ENCODE measurements around the gene CHL1. TPM values are rescaled to one million over a fixed set of nuclear protein-coding genes. Genes with fewer than 3 reads are reported as not detected.
A peak's percentile ranks its signal among the peaks of the same experiment; 100 is the strongest.

Gene CHL1
- total RNA-seq, 3 donors from 2014 or later, result 9.1 to 48.8 (median 9.3) TPM

DNA sequence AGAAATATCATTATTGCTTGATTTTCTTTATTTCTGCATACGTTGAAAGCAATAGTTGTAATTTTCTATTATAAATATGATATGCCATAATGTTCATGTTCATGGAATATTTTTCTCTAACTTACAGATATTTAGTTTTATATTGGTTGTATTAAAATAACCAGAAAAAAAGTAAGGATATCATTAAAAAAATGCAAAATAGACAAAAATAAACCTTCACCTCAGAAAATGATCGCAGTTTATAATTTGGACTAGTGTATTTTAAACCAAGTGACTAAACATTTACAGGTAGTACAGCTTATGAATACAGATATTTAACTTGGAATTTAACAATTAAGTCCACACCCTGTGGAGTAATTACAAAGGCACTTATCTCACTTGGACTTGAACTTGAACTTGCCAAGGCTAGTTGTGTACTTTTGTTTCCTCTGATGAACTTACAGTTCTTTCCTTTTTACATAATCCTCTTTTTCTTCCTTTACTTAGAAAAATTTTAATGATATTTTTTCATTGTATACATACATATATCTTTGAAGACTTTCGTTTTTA lies 156.7 kb downstream of the CHL1 start:
- H3K4me1 ChIP-seq (ENCODE audit: low read depth), result no peaks in the 10 kb centered on the region
- intact Hi-C loops (cut with DNase I, micrococcal nuclease), result no loop called here
- no peak for ATAC-seq

DNA sequence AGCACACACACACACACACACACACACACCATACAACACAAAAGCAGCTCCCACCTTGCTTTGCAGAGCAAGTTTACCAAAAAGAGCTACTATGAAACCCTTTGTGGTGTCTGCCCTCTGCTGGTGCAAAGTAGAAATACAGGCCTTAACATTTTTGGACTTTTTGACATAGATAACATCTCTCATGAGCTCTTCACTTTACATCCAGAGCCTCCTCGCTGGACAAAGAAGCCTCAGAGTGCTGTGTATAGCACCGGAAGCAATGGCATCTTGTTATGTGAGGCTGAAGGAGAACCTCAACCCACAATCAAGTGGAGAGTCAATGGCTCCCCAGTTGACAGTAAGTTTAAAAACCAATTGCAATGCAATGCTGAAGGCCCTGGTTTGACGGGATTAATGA lies 157.9 kb downstream of the CHL1 start:
- no peak overlapping the region for H3K4me3 ChIP-seq
- H3K36me3 ChIP-seq (ENCODE audit: low read depth), result no peaks in the 10 kb centered on the region
- peak; percentile 45 for ATAC-seq
- TF ChIP-seq, protein P1, sequence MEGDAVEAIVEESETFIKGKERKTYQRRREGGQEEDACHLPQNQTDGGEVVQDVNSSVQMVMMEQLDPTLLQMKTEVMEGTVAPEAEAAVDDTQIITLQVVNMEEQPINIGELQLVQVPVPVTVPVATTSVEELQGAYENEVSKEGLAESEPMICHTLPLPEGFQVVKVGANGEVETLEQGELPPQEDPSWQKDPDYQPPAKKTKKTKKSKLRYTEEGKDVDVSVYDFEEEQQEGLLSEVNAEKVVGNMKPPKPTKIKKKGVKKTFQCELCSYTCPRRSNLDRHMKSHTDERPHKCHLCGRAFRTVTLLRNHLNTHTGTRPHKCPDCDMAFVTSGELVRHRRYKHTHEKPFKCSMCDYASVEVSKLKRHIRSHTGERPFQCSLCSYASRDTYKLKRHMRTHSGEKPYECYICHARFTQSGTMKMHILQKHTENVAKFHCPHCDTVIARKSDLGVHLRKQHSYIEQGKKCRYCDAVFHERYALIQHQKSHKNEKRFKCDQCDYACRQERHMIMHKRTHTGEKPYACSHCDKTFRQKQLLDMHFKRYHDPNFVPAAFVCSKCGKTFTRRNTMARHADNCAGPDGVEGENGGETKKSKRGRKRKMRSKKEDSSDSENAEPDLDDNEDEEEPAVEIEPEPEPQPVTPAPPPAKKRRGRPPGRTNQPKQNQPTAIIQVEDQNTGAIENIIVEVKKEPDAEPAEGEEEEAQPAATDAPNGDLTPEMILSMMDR (IDR thresholded peaks at IDR 0.05), result peak; percentile 25
- DNase-seq, result peak in 1 of 3 donors; percentile 60
- no peaks in the 10 kb centered on the region for H3K9me3 ChIP-seq
- intact Hi-C loops (cut with DNase I, micrococcal nuclease), result no loop called here
- no peaks in the 10 kb centered on the region for H3K4me1 ChIP-seq (ENCODE audit: low read depth)

More for the DNA sequence above, 156.7 kb downstream of the CHL1 start:
- no peak for DNase-seq
- Histone ChIP-seq H3K36me3 (ENCODE audit: low read depth) (no peaks in the 10 kb centered on the region), H3K9me3 (no peaks in the 10 kb centered on the region), H3K4me3 (no peak overlapping the region)
- TF ChIP-seq, protein P1 (IDR thresholded peaks at IDR 0.05), result no peak

DNA sequence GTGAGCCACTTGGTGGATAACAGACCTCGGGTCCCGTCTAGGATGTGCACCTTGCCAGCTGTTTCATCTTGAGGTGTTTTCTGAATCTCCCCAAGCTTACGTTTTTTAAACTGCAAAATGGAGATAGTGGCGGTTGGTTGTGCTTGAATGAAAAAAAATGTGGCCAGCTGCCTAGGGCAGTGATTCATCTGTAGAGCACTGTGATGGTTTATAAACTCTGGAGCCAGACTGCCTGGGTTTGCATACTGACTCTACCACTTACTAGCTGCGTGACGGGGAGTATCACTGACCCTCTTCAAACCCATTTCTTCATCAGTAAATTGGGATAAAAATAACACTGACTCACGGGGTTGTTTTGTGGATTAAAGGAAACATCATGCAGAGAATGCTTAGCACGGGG lies 159.1 kb downstream of the CHL1 start:
- ATAC-seq (peak; percentile 62), DNase-seq (peak in 1 of 3 donors; percentile 28)
- Histone ChIP-seq H3K36me3 (ENCODE audit: low read depth) (no peaks in the 10 kb centered on the region), H3K4me1 (ENCODE audit: low read depth) (no peaks in the 10 kb centered on the region), H3K4me3 (no peak overlapping the region), H3K9me3 (no peaks in the 10 kb centered on the region)
- intact Hi-C loops (cut with DNase I, micrococcal nuclease), result no loop called here
- TF ChIP-seq, protein P1 (IDR thresholded peaks at IDR 0.05), result no peak

DNA sequence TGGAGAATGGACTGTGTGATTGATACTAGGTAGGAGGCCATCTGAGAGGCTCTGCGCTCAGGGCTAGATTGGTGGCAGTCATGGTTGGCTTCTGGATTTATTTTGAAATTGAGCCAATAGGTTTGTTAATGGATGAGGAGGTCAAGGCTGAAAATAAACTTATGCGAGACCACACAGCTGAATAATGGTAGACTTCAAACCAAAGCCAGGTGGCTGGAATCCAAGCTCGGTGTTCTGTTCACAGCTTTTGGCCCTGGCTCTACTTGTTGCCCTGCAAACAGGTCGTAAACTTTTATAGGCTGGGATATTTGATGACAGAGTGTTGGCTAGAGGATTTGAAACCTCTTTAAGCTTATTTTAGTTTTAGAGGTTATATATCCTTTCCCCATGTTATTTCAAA lies 160.4 kb downstream of the CHL1 start:
- Histone ChIP-seq H3K36me3 (ENCODE audit: low read depth) (no peaks in the 10 kb centered on the region), H3K4me3 (no peak overlapping the region), H3K9me3 (no peaks in the 10 kb centered on the region), H3K4me1 (ENCODE audit: low read depth) (no peaks in the 10 kb centered on the region)
- intact Hi-C loops (cut with DNase I, micrococcal nuclease), result no loop called here
- DNase-seq (peak in 1 of 3 donors; percentile 24), ATAC-seq (no peak)
- TF ChIP-seq, protein P1 (IDR thresholded peaks at IDR 0.05), result no peak

DNA sequence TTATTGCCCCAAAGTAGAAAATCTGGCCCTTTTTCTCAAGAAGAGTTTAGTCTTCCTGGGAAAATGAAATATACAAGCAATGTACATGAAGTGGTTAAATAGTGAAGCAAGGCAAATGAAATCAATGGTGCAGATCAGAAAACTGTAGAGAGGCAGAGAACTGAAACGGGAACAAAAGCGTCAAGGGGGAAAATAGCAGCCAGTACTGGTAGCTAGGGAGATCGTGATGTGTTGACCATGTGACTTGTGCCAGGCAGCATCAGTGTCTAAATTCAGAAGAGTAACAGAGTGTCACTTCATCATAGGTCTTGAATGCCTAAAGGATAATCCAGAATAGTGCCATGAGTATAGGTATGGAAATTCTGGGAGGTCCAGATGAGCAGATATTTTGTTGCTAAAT lies 163.1 kb downstream of the CHL1 start:
- DNase-seq, result no peak
- ATAC-seq, result peak; percentile 25
- no peaks in the 10 kb centered on the region for H3K4me1 ChIP-seq (ENCODE audit: low read depth)
- intact Hi-C loops (cut with DNase I, micrococcal nuclease), result no loop called here
- H3K4me3 ChIP-seq, result no peak overlapping the region
- TF ChIP-seq, protein P1 (IDR thresholded peaks at IDR 0.05), result no peak
- no peaks in the 10 kb centered on the region for H3K36me3 ChIP-seq (ENCODE audit: low read depth)
- H3K9me3 ChIP-seq, result no peaks in the 10 kb centered on the region

All from mucosa of descending colon (tissue), 3 donors.